ENCODE data around the gene CLIC4. TPM values are rescaled to one million over a fixed set of nuclear protein-coding genes. Genes with fewer than 3 reads are reported as not detected.

Gene CLIC4
- total and polyA plus RNA-seq, 2 of the 8 experiments (the other 6 are each of a cell fraction or from before 2014, with no cell fraction given): 77.5 to 293 TPM

- no peaks in the 10 kb centered on the region for H3K9me3 ChIP-seq (ENCODE audit: insufficient read depth in 2 of 2, low read depth in 1 of 2, low read length in 1 of 2)
- POLR2A ChIA-PET (ENCODE audit: partially characterized antibody): no interaction called here
- no peak overlapping the region for H2BK5ac ChIP-seq (ENCODE audit: low read depth, low read length)
- H3K56ac ChIP-seq (replicated peaks; ENCODE audit: insufficient read length, low read depth, low read length): no peak overlapping the region
- H3K23ac ChIP-seq (ENCODE audit: insufficient read length): no peak overlapping the region
- no peak overlapping the region for H4K5ac ChIP-seq (ENCODE audit: insufficient read length, low read depth, low read length)
- no peak overlapping the region for H3K4me3 ChIP-seq (ENCODE audit: extremely low read depth in 1 of 4, insufficient read depth in 2 of 4, low read depth in 3 of 4, low read length in 4 of 4)
- no peak overlapping the region for H3K4me2 ChIP-seq (ENCODE audit: insufficient read depth in 1 of 2, low read depth in 2 of 2, low read length in 2 of 2)
- no peak overlapping the region for H3K9ac ChIP-seq (replicated peaks in 1 of 4; ENCODE audit: extremely low read depth in 1 of 4, low read depth in 3 of 4, low read length in 3 of 4)
- FAIRE-seq (no peak), DNase-seq (ENCODE audit: low read depth in 1 of 2, low spot score in 2 of 2) (no peak)
- no peaks in the 10 kb centered on the region for H3K36me3 ChIP-seq (ENCODE audit: control insufficient read depth in 2 of 4, insufficient read depth in 4 of 4, low read length in 3 of 4)
- no peaks in the 10 kb centered on the region for H4K20me1 ChIP-seq (replicated peaks in 1 of 2; ENCODE audit: control insufficient read depth in 1 of 2, insufficient read depth in 2 of 2, low read length in 2 of 2)
- no peak overlapping the region for H3K18ac ChIP-seq (ENCODE audit: extremely low read depth, low read length)
- H3K4me1 ChIP-seq (replicated peaks in 1 of 4; ENCODE audit: control insufficient read depth in 3 of 4, insufficient read depth in 4 of 4, low read length in 3 of 4): peaks cover 5 to 8% (median 6%) of the 10 kb centered on the region in 4 experiments; a peak in 5 of 7 replicates
- CTCF ChIA-PET (ENCODE audit: partially characterized antibody): interaction anchor here (1.2 kb wide), 1 partner anchor 14 kb away, joined by 3 read pairs; no protein-coding TSS in a partner anchor
- H4K91ac ChIP-seq (replicated peaks; ENCODE audit: insufficient read length, low read length): no peak overlapping the region
- H4K8ac ChIP-seq (ENCODE audit: extremely low read depth, insufficient read depth, low read length): no peak overlapping the region
- no peaks in the 10 kb centered on the region for H3K23me2 ChIP-seq (ENCODE audit: low read depth, low read length)
- H3K27me3 ChIP-seq (replicated peaks in 1 of 4; ENCODE audit: control insufficient read depth in 3 of 4, extremely low read depth in 1 of 4, insufficient read depth in 3 of 4, low read length in 3 of 4): no peaks in the 10 kb centered on the region
- H3K79me1 ChIP-seq (ENCODE audit: low read depth, low read length): no peaks in the 10 kb centered on the region
- H2BK12ac ChIP-seq (ENCODE audit: low read depth, low read length): no peak overlapping the region
- H2BK120ac ChIP-seq (replicated peaks; ENCODE audit: low read depth, low read length): no peak overlapping the region
- no peak overlapping the region for H2BK15ac ChIP-seq (ENCODE audit: low read length)
- H3K14ac ChIP-seq (ENCODE audit: insufficient read length): no peak overlapping the region
- WGBS, 2 experiments (ENCODE audit: extremely low coverage in 1 of 2, insufficient coverage in 1 of 2, insufficient read length in 1 of 2, insufficient replicate concordance in 2 of 2, low coverage in 1 of 2, low lambda C conversion rate in 2 of 2, missing lambda C conversion rate in 1 of 2): 97% methylated on average over 4 of the region's 4 CpGs; no CpG with 5 or more reads in 1 of the 2 experiments
- no peak overlapping the region for H3K27ac ChIP-seq (ENCODE audit: low read depth, low read length)
- no peaks in the 10 kb centered on the region for H3K79me2 ChIP-seq (ENCODE audit: control insufficient read depth in 1 of 2, insufficient read depth in 2 of 2, low read length in 2 of 2)
- H2AK5ac ChIP-seq (ENCODE audit: low read depth, low read length): no peak overlapping the region
- H3K4ac ChIP-seq (replicated peaks; ENCODE audit: insufficient read length, low read depth, low read length): no peak overlapping the region
- no peak overlapping the region for H2AFZ ChIP-seq (ENCODE audit: low read length)
- no peak overlapping the region for H2BK20ac ChIP-seq (ENCODE audit: low read length)
- TF ChIP-seq SP4 (IDR thresholded peaks at IDR 0.05; ENCODE audit: low read length) (no peak), HDAC6 (IDR thresholded peaks at IDR 0.05; ENCODE audit: low read depth, low read length) (no peak), GABPA (IDR thresholded peaks at IDR 0.05; ENCODE audit: borderline replicate concordance, insufficient read depth, low read length) (no peak), MAX (IDR thresholded peaks at IDR 0.05) (no peak), ASH2L (IDR thresholded peaks at IDR 0.05; ENCODE audit: low read length) (no peak), POLR2A (IDR thresholded peaks at IDR 0.05; ENCODE audit: control extremely low read depth in 1 of 2, low read depth in 2 of 2, low read length in 2 of 2) (no peak), RFX5 (IDR thresholded peaks at IDR 0.05; ENCODE audit: borderline replicate concordance, low read depth, low read length) (no peak), HDAC2 (IDR thresholded peaks at IDR 0.05; ENCODE audit: borderline replicate concordance in 1 of 2, low read depth in 2 of 2, low read length in 2 of 2) (no peak), BCL11A (IDR thresholded peaks at IDR 0.05; ENCODE audit: low read depth in 2 of 2, low read length in 2 of 2) (no peak), CREB1 (IDR thresholded peaks at IDR 0.05) (no peak), ATF2 (IDR thresholded peaks at IDR 0.05; ENCODE audit: low read length) (no peak), SIX5 (IDR thresholded peaks at IDR 0.05; ENCODE audit: low read depth, low read length) (no peak)
- TF ChIP-seq, protein P1, sequence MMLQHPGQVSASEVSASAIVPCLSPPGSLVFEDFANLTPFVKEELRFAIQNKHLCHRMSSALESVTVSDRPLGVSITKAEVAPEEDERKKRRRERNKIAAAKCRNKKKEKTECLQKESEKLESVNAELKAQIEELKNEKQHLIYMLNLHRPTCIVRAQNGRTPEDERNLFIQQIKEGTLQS (IDR thresholded peaks at IDR 0.05; ENCODE audit: insufficient read depth, low read depth, low read length): no peak
These were observed 36.3 kb upstream of the CLIC4 start for GRCh38 chr1:24708938-24709337.
